Natural killer cell (primary cell): ENCODE results near the gene SLC17A5. TPM values are rescaled to one million over a fixed set of nuclear protein-coding genes. Genes with fewer than 3 reads are reported as not detected.

Experiments
- ATAC-seq, 3 donors: fragments of 150-1000 bp in 2 of 3; fragments of 200-7000 bp in 1 of 3; cut with Tn5 transposase; 1 replicate in 1 of 3; 2 replicates in 2 of 3; pipeline ENCODE4 v1.10.0; 2021; ENCODE audit warnings: mild to moderate bottlenecking in 2 of 3, moderate library complexity in 2 of 3
- DNase-seq, 2 donors: peaks; one replicate each; pipeline versions ENCODE4 v3.0.0 to v3.0.0-alpha.2; 2013 to 2021; ENCODE audit warnings: mixed read lengths in 1 of 2
- H3K27ac ChIP-seq: one replicate; pipeline ENCODE4 v1.5.1; 2013; ENCODE audit warnings: mild to moderate bottlenecking, low read length
- H3K27me3 ChIP-seq: one replicate; pipeline ENCODE4 v1.6.1; 2013; ENCODE audit warnings: low read length; ENCODE audit not compliant: control insufficient read depth, insufficient read depth
- H3K36me3 ChIP-seq: one replicate; pipeline ENCODE4 v1.6.1; 2013; ENCODE audit warnings: low read length; ENCODE audit not compliant: control insufficient read depth, insufficient read depth
- H3K4me1 ChIP-seq: one replicate; pipeline ENCODE4 v1.6.1; 2013; ENCODE audit warnings: low read length; ENCODE audit not compliant: control insufficient read depth, insufficient read depth
- H3K4me3 ChIP-seq: one replicate; pipeline ENCODE4 v1.5.1; 2013; ENCODE audit warnings: low read length
- H3K9me3 ChIP-seq: one replicate; pipeline ENCODE4 v1.6.1; 2013; ENCODE audit warnings: low read length; ENCODE audit not compliant: control insufficient read depth, insufficient read depth
- H3K27ac Mint-ChIP-seq, 2 donors: one replicate each; pipeline ENCODE4 v1.8.0; 2022; ENCODE audit warnings: mild to moderate bottlenecking in 2 of 2, mixed read lengths in 2 of 2, moderate library complexity in 1 of 2
- H3K27me3 Mint-ChIP-seq, 2 donors: one replicate each; pipeline ENCODE4 v1.8.0; 2022; ENCODE audit warnings: low read depth in 2 of 2, mixed read lengths in 2 of 2
- H3K36me3 Mint-ChIP-seq: one replicate; pipeline ENCODE4 v1.8.0; 2022; ENCODE audit warnings: mixed read lengths
- H3K4me1 Mint-ChIP-seq, 2 donors: one replicate each; pipeline ENCODE4 v1.8.0; 2022; ENCODE audit warnings: mixed read lengths in 2 of 2
- H3K4me3 Mint-ChIP-seq: one replicate; pipeline ENCODE4 v1.8.0; 2022; ENCODE audit warnings: mild to moderate bottlenecking, moderate library complexity, mixed read lengths
- H3K9me3 Mint-ChIP-seq, 2 donors: one replicate each; pipeline ENCODE4 v1.8.0; 2022; ENCODE audit warnings: mixed read lengths in 2 of 2
- CTCF ChIP-seq: fragments of 200-600 bp; IDR thresholded peaks from one replicate; pipeline ENCODE4 v1.8.0; 2022; ENCODE audit warnings: antibody characterized with exemption
- WGBS: methylation state at CpG from one replicate; pipeline ENCODE4 v1.1.7; 2013; ENCODE audit warnings: missing lambda C conversion rate; ENCODE audit not compliant: insufficient coverage; 5-methylcytosine and 5-hydroxymethylcytosine counted together
- intact Hi-C: fragments of 100-400 bp; cut with micrococcal nuclease; formaldehyde crosslinking; loops from one replicate; pipeline ENCODE4 v1.14.2; 2022
- total RNA-seq, 4 donors: library from RNA; stranded (reverse); fragments of 120-200 nt in 1 of 4; gene quantifications; one replicate each; pipeline versions ENCODE4 v1.2.3 to v1.2.4, GENCODE V29; 2013 to 2022

The SLC17A5 gene
- total RNA-seq, 3 donors from 2014 or later (not counting 1 experiment from before 2014, with no cell fraction given) = 8.5 to 13.8 (median 9.1) TPM

DNA sequence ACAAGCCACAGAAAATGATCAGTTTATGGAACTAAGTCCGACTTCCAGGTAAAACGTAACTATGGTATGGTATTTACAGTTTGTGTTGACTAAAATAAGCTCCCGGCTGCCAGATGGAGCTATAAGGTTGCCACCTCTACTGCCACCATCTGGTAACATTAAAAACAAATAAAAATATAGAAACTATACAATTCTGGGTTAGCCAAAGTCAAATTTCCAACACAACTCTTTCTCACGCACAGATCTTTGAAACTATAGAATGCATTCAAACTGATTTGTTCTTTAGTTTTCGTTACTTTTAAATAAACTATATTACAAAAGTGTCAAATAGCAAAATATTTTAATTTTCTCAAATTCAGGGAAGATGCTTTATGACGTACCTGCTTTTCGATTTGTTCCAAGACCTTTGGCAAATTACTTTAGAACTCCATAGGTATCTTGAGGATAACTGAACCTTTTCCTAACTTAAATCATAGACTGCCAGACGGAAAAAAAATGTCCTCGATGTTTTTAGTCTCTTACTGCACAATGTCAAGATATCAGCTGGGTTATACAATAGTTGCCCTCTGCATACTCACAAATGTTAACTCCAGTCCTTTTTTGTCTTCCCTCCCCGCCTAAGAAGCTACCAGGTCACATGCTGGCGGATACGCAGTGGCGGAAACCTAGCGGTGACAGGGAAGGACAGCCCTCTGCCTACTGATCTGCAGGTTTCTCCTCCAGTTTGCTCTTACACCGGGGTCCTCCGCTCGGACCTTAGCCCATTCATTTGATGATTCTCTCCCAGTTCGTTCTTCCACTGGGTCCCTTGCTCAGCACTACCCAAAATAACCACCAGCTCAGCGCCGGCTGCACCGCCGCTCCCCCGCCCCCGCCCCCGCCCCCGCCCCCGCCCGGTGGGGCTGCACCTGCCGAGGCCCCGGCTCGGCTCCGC lies 888 bp downstream of the SLC17A5 start:
- Histone ChIP-seq H3K4me3 (peak overlapping the region; percentile 81), H3K27me3 (no peaks in the 10 kb centered on the region), H3K27ac (peak overlapping the region; percentile 95), H3K4me1 (peaks cover 16% of the 10 kb centered on the region), H3K9me3 (no peaks in the 10 kb centered on the region), H3K36me3 (no peaks in the 10 kb centered on the region)
- WGBS = under 1% methylated on average over 27 of the region's 32 CpGs
- H3K9me3 Mint-ChIP-seq = no peaks in the 10 kb centered on the region
- ATAC-seq (peak; percentile 37 to 55 (median 44)), DNase-seq (peak; percentile 57 to 87)
- intact Hi-C loops = loop anchor here (2.0 to 5.0 kb wide), 3 partner anchors 66 to 138 kb away; no protein-coding TSS in a partner anchor
- peak overlapping the region; percentile 92 for H3K4me3 Mint-ChIP-seq
- peak; percentile 58 for TF ChIP-seq CTCF
- peaks cover 42 to 46% of the 10 kb centered on the region in 2 donors for H3K4me1 Mint-ChIP-seq
- no peaks in the 10 kb centered on the region for H3K36me3 Mint-ChIP-seq
- H3K27ac Mint-ChIP-seq = peak overlapping the region; percentile 94 to 98
- H3K27me3 Mint-ChIP-seq = no peaks in the 10 kb centered on the region

- Mint-ChIP-seq H3K27me3 (no peaks in the 10 kb centered on the region), H3K4me3 (no peak overlapping the region), H3K4me1 (peaks cover 33% of the 10 kb centered on the region in 2 donors), H3K36me3 (no peaks in the 10 kb centered on the region), H3K9me3 (no peaks in the 10 kb centered on the region), H3K27ac (no peak overlapping the region)
- Histone ChIP-seq H3K27ac (no peak overlapping the region), H3K4me3 (no peak overlapping the region), H3K36me3 (no peaks in the 10 kb centered on the region), H3K4me1 (peaks cover 5% of the 10 kb centered on the region), H3K9me3 (no peaks in the 10 kb centered on the region), H3K27me3 (no peaks in the 10 kb centered on the region)
- DNase-seq (no peak), ATAC-seq (no peak)
- TF ChIP-seq CTCF = no peak
- 73% methylated on average over 4 of the region's 4 CpGs for WGBS
- intact Hi-C loops = loop anchor here (5.0 kb wide), 1 partner anchor 62 kb away; no protein-coding TSS in a partner anchor
These were observed 4.0 kb downstream of the SLC17A5 start for GRCh38 chr6:73649783-73650182.

GRCh38 chr6:73648166-73648565 lies 5.6 kb downstream of the SLC17A5 start:
- peaks cover 22 to 25% of the 10 kb centered on the region in 2 donors for H3K4me1 Mint-ChIP-seq
- no peak for TF ChIP-seq CTCF
- no peak for ATAC-seq
- H3K27ac Mint-ChIP-seq = no peak overlapping the region
- H3K4me3 Mint-ChIP-seq = no peak overlapping the region
- no peaks in the 10 kb centered on the region for H3K27me3 Mint-ChIP-seq
- no peak overlapping the region for H3K27ac ChIP-seq
- no peaks in the 10 kb centered on the region for H3K36me3 ChIP-seq
- no peak for DNase-seq
- H3K9me3 Mint-ChIP-seq = no peaks in the 10 kb centered on the region
- no peaks in the 10 kb centered on the region for H3K36me3 Mint-ChIP-seq
- intact Hi-C loops = no loop called here
- no peaks in the 10 kb centered on the region for H3K27me3 ChIP-seq
- no peaks in the 10 kb centered on the region for H3K4me1 ChIP-seq
- no peaks in the 10 kb centered on the region for H3K9me3 ChIP-seq
- H3K4me3 ChIP-seq = no peak overlapping the region
